H1 (cell line): ENCODE data around the gene SIGLEC11. TPM values are rescaled to one million over a fixed set of nuclear protein-coding genes. Genes with fewer than 3 reads are reported as not detected.
A peak's percentile ranks its signal among the peaks of the same experiment; 100 is the strongest.

ENCODE experiments used
- CTCF ChIA-PET: fragments of 300-600 bp; sonication (Branson Sonifier 250); formaldehyde crosslinking; loops from one replicate; lab custom pipeline; 2021; ENCODE audit not compliant: partially characterized antibody; lab: Charles Lee
- POLR2A ChIA-PET: fragments of 300-600 bp; sonication (Branson Sonifier 250); formaldehyde crosslinking; loops from one replicate; lab custom pipeline; 2021; ENCODE audit warnings: inconsistent platforms; ENCODE audit not compliant: partially characterized antibody; lab: Charles Lee
- DNase-seq, 2 experiments: peaks; one replicate each; pipeline versions ENCODE4 v3.0.0 to v3.0.0-alpha.2; 2010 to 2022; ENCODE audit warnings: low spot score in 2 of 2, low read depth in 1 of 2, mixed read lengths in 1 of 2
- FAIRE-seq: peaks from 2 replicates; lab custom pipeline; 2011; peaks lifted over from hg19 to GRCh38; lab: Jason Lieb, UNC
- H2AFZ ChIP-seq: 2 replicates; pipeline ENCODE4 v1.8.1; 2012; ENCODE audit warnings: low read length, inconsistent platforms
- H2AK5ac ChIP-seq: 2 replicates; pipeline ENCODE4 v1.6.1; 2013; ENCODE audit warnings: low read depth, low read length
- H2BK120ac ChIP-seq: replicated peaks from 2 replicates; pipeline ENCODE3; 2013; ENCODE audit warnings: low read depth, low read length, inconsistent platforms
- H2BK12ac ChIP-seq: 2 replicates; pipeline ENCODE4 v1.6.1; 2013; ENCODE audit warnings: low read depth, low read length
- H2BK15ac ChIP-seq: 2 replicates; pipeline ENCODE4 v1.6.1; 2013; ENCODE audit warnings: low read length
- H2BK20ac ChIP-seq: 2 replicates; pipeline ENCODE4 v1.6.1; 2013; ENCODE audit warnings: low read length
- H2BK5ac ChIP-seq: 2 replicates; pipeline ENCODE4 v1.6.1; 2013; ENCODE audit warnings: low read depth, low read length
- H3K14ac ChIP-seq: 2 replicates; pipeline ENCODE4 v1.6.1; 2013; ENCODE audit warnings: inconsistent platforms; ENCODE audit not compliant: insufficient read length
- H3K18ac ChIP-seq: 2 replicates; pipeline ENCODE4 v1.6.1; 2013; ENCODE audit warnings: low read length; ENCODE audit errors: extremely low read depth
- H3K23ac ChIP-seq: 2 replicates; pipeline ENCODE4 v1.6.1; 2013; ENCODE audit warnings: inconsistent platforms; ENCODE audit not compliant: insufficient read length
- H3K23me2 ChIP-seq: 2 replicates; pipeline ENCODE4 v1.6.1; 2013; ENCODE audit warnings: low read depth, low read length
- H3K27ac ChIP-seq: 2 replicates; pipeline ENCODE4 v1.6.1; 2011; ENCODE audit warnings: low read depth, low read length, inconsistent platforms
- H3K27me3 ChIP-seq, 4 experiments: replicated peaks in 1 of 4; 1 replicate in 1 of 4; 2 replicates in 3 of 4; pipeline versions ENCODE4 v1.6.1 to v1.8.1; 2011 to 2013; ENCODE audit warnings: low read length in 3 of 4, mild to moderate bottlenecking in 3 of 4, inconsistent platforms in 2 of 4, mixed read lengths in 2 of 4, moderate library complexity in 1 of 4; ENCODE audit not compliant: control insufficient read depth in 3 of 4, insufficient read depth in 3 of 4; ENCODE audit errors: extremely low read depth in 1 of 4
- H3K36me3 ChIP-seq, 4 experiments: 2 replicates each; pipeline versions ENCODE4 v1.6.1 to v1.8.1; 2011 to 2013; ENCODE audit warnings: mild to moderate bottlenecking in 4 of 4, low read length in 3 of 4, moderate library complexity in 2 of 4, control low read depth in 1 of 4, inconsistent platforms in 1 of 4; ENCODE audit not compliant: insufficient read depth in 4 of 4, control insufficient read depth in 2 of 4
- H3K4ac ChIP-seq: replicated peaks from 2 replicates; pipeline ENCODE3; 2013; ENCODE audit warnings: low read length, low read depth, mixed read lengths, inconsistent platforms; ENCODE audit not compliant: insufficient read length
- H3K4me1 ChIP-seq, 4 experiments: replicated peaks in 1 of 4; 1 replicate in 1 of 4; 2 replicates in 3 of 4; pipeline versions ENCODE4 v1.6.1 to v1.8.1; 2011 to 2013; ENCODE audit warnings: low read length in 3 of 4, inconsistent platforms in 2 of 4, mixed read lengths in 1 of 4; ENCODE audit not compliant: insufficient read depth in 4 of 4, control insufficient read depth in 3 of 4
- H3K4me2 ChIP-seq, 2 experiments: 2 replicates each; pipeline versions ENCODE4 v1.6.1 to v1.8.1; 2011 to 2013; ENCODE audit warnings: low read depth in 2 of 2, low read length in 2 of 2, control low read depth in 1 of 2, inconsistent platforms in 1 of 2, mild to moderate bottlenecking in 1 of 2; ENCODE audit not compliant: insufficient read depth in 1 of 2
- H3K4me3 ChIP-seq, 4 experiments: fragments of 200-600, 300-600 bp in 1 of 4; sonication (generic), shearing (Covaris generic), sonication (Bioruptor Twin) in 1 of 4; 2 replicates each; pipeline versions ENCODE4 v1.5.1 to v1.8.1; 2011 to 2016; ENCODE audit warnings: low read length in 4 of 4, low read depth in 3 of 4, control low read depth in 2 of 4, inconsistent platforms in 2 of 4, mild to moderate bottlenecking in 2 of 4, mixed read lengths in 1 of 4, moderate library complexity in 1 of 4; ENCODE audit not compliant: insufficient read depth in 2 of 4; ENCODE audit errors: extremely low read depth in 1 of 4
- H3K56ac ChIP-seq: replicated peaks from 2 replicates; pipeline ENCODE3; 2013; ENCODE audit warnings: low read depth, mild to moderate bottlenecking, mixed read lengths, low read length, inconsistent platforms; ENCODE audit not compliant: insufficient read length
- H3K79me1 ChIP-seq: 2 replicates; pipeline ENCODE4 v1.6.1; 2013; ENCODE audit warnings: low read depth, low read length, control low read depth
- H3K79me2 ChIP-seq, 2 experiments: 2 replicates each; pipeline versions ENCODE4 v1.6.1 to v1.8.1; 2012 to 2013; ENCODE audit warnings: low read length in 2 of 2, mild to moderate bottlenecking in 2 of 2, inconsistent platforms in 1 of 2; ENCODE audit not compliant: insufficient read depth in 2 of 2, control insufficient read depth in 1 of 2
- H3K9ac ChIP-seq, 4 experiments: replicated peaks in 1 of 4; 1 replicate in 1 of 4; 2 replicates in 3 of 4; pipeline versions ENCODE4 v1.6.1 to v1.8.1; 2011 to 2013; ENCODE audit warnings: low read depth in 3 of 4, low read length in 3 of 4, control low read depth in 2 of 4, mild to moderate bottlenecking in 2 of 4, moderate library complexity in 2 of 4, inconsistent platforms in 1 of 4; ENCODE audit errors: extremely low read depth in 1 of 4
- H3K9me3 ChIP-seq, 2 experiments: 2 replicates each; pipeline versions ENCODE4 v1.6.1 to v1.8.1; 2012 to 2013; ENCODE audit warnings: mild to moderate bottlenecking in 2 of 2, moderate library complexity in 2 of 2, control low read depth in 1 of 2, inconsistent platforms in 1 of 2, low read depth in 1 of 2, low read length in 1 of 2, mixed read lengths in 1 of 2; ENCODE audit not compliant: insufficient read depth in 2 of 2
- H4K20me1 ChIP-seq, 2 experiments: replicated peaks in 1 of 2; 2 replicates each; pipeline versions ENCODE3 to v1.8.1; 2011 to 2013; ENCODE audit warnings: inconsistent platforms in 2 of 2, low read length in 2 of 2, mild to moderate bottlenecking in 1 of 2; ENCODE audit not compliant: insufficient read depth in 2 of 2, control insufficient read depth in 1 of 2
- H4K5ac ChIP-seq: 2 replicates; pipeline ENCODE4 v1.6.1; 2013; ENCODE audit warnings: low read length, low read depth, mixed read lengths, inconsistent platforms; ENCODE audit not compliant: insufficient read length
- H4K8ac ChIP-seq: 2 replicates; pipeline ENCODE4 v1.8.0; 2013; ENCODE audit warnings: mild to moderate bottlenecking, moderate library complexity, low read length, inconsistent platforms; ENCODE audit not compliant: insufficient read depth; ENCODE audit errors: extremely low read depth
- H4K91ac ChIP-seq: replicated peaks from 2 replicates; pipeline ENCODE3; 2013; ENCODE audit warnings: low read length, mixed read lengths, inconsistent platforms; ENCODE audit not compliant: insufficient read length
- CREB1 ChIP-seq: IDR thresholded peaks from 2 replicates; pipeline ENCODE4 v1.6.1; 2012; ENCODE audit warnings: inconsistent platforms
- EZH2 ChIP-seq: fragments of 200-600 bp; sonication (generic); IDR thresholded peaks from 2 replicates; pipeline ENCODE4 v1.7.1; 2012; ENCODE audit warnings: low read depth, mild to moderate bottlenecking, moderate library complexity, low read length, inconsistent platforms; ENCODE audit not compliant: severe bottlenecking
- KDM1A ChIP-seq: fragments of 200-600, 300-600 bp; sonication (generic); IDR thresholded peaks from 2 replicates; pipeline ENCODE4 v1.7.1; 2016; ENCODE audit warnings: mild to moderate bottlenecking, low read length, borderline replicate concordance
- PHF8 ChIP-seq: fragments of 200-600 bp; sonication (generic); conservative IDR thresholded peaks from 2 replicates; pipeline ENCODE4 v1.7.1; 2012; ENCODE audit warnings: low read depth, mild to moderate bottlenecking, inconsistent platforms, low read length, moderate library complexity
- RAD21 ChIP-seq, 2 experiments: IDR thresholded peaks in 1 of 2; conservative IDR thresholded peaks in 1 of 2; 2 replicates each; pipeline ENCODE4 v1.6.1; 2011; ENCODE audit warnings: low read depth in 2 of 2, low read length in 2 of 2, improper control_type of control experiment in 1 of 2, inconsistent platforms in 1 of 2, mild to moderate bottlenecking in 1 of 2, moderate library complexity in 1 of 2
- RBBP5 ChIP-seq: IDR thresholded peaks from 2 replicates; pipeline ENCODE4 v1.7.1; 2012; ENCODE audit warnings: low read depth, mild to moderate bottlenecking, inconsistent platforms, low read length, moderate library complexity, borderline replicate concordance
- SIN3A ChIP-seq, 2 experiments: IDR thresholded peaks in 1 of 2; conservative IDR thresholded peaks in 1 of 2; 2 replicates each; pipeline ENCODE4 v1.6.1; 2011 to 2012; ENCODE audit warnings: low read length in 2 of 2, improper control_type of control experiment in 1 of 2, low read depth in 1 of 2, mild to moderate bottlenecking in 1 of 2
- WGBS, 2 experiments: shearing (Covaris generic) in 1 of 2; methylation state at CpG; one replicate each; pipeline versions ENCODE4 v1.1.6 to v1.1.7; 2013 to 2015; ENCODE audit warnings: low lambda C conversion rate in 2 of 2, mixed read lengths in 2 of 2, inconsistent platforms in 1 of 2, low coverage in 1 of 2, missing lambda C conversion rate in 1 of 2; ENCODE audit not compliant: insufficient replicate concordance in 2 of 2, insufficient coverage in 1 of 2, insufficient read length in 1 of 2; ENCODE audit errors: extremely low coverage in 1 of 2, missing lambda C conversion rate in 1 of 2; 5-methylcytosine and 5-hydroxymethylcytosine counted together
- polyA plus RNA-seq, 7 experiments: library from polyadenylated mRNA; depleted of rRNA in 3 of 7; stranded (reverse) in 5 of 7; unstranded in 2 of 7; fragments of >200 nt in 5 of 7; fragments of 200-250 nt in 2 of 7; gene quantifications; 1 replicate in 5 of 7; 2 replicates in 1 of 7; 4 replicates in 1 of 7; pipeline versions ENCODE4 v1.2.1 to v1.2.3, GENCODE V29; 2011 to 2013; ENCODE audit warnings: missing spikeins in 2 of 7, mixed read lengths in 2 of 7
- total RNA-seq: library from RNA; stranded (reverse); fragmentation: NEBNext Ultra II Directional; extraction: Animal tissue kit (Norgen Biotek cat#: 25700); gene quantifications from 2 replicates; pipeline ENCODE4 v1.2.1, GENCODE V29; 2021
- TF ChIP-seq, protein P1 (sequence below), 3 experiments: IDR thresholded peaks; 1 replicate in 2 of 3; 2 replicates in 1 of 3; pipeline versions ENCODE4 v1.5.1 to v1.6.1; 2011; ENCODE audit warnings: low read length in 3 of 3, mild to moderate bottlenecking in 3 of 3, inconsistent platforms in 2 of 3, low read depth in 1 of 3, moderate library complexity in 1 of 3; ENCODE audit not compliant: insufficient read depth in 1 of 3; ENCODE audit errors: control extremely low read depth in 1 of 3

The SIGLEC11 gene
- total and polyA plus RNA-seq, 2 of the 8 experiments (the other 6 are each of a cell fraction or from before 2014, with no cell fraction given): 0.18 TPM; not detected in 1

DNA sequence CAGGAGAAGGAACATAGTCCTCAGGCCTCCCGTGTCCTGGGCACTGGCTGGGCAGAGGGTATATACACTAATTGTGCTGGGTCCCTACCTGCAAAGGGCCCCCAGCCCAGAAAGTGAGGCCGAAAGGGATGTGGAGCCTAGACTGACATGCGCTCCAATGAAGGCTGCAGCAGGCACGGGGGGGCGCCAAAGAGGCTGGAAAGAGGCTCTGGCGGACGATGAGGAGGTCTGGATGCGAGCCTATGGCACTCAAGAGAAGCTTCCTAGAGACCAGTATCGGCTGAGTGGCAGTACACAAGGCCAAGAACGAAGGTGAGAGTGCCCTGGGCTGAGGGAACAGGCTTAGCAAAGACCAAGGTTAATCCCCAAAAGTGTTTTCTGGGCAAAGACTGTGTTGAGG lies 47.6 kb upstream of the SIGLEC11 start:
- no peak overlapping the region for H2BK12ac ChIP-seq
- no peak overlapping the region for H4K91ac ChIP-seq
- no peak overlapping the region for H3K4ac ChIP-seq
- no peak overlapping the region for H3K14ac ChIP-seq
- H3K56ac ChIP-seq: no peak overlapping the region
- ChIA-PET CTCF (interaction anchor here (0.6 to 1.8 kb wide), 15 partner anchors 10 to 278 kb away, joined by 3 to 13 read pairs (median 3); no protein-coding TSS in a partner anchor), POLR2A (interaction anchor here (0.8 to 1.5 kb wide), 5 partner anchors 11 to 79 kb away, joined by 3 to 4 read pairs (median 3); partner anchors contain the start of gene ZNF473)
- no peak overlapping the region for H2AK5ac ChIP-seq
- DNase-seq (peak in 1 of 2 experiments; percentile 82), FAIRE-seq (no peak)
- H3K79me1 ChIP-seq: no peaks in the 10 kb centered on the region
- no peaks in the 10 kb centered on the region; a peak in 1 of 4 replicates for H3K9me3 ChIP-seq
- H3K23me2 ChIP-seq: no peaks in the 10 kb centered on the region
- no peak overlapping the region for H2BK20ac ChIP-seq
- H3K18ac ChIP-seq: no peak overlapping the region
- H3K4me2 ChIP-seq: no peak overlapping the region
- peaks cover 0 to 3% of the 10 kb centered on the region in 2 experiments for H4K20me1 ChIP-seq
- H3K9ac ChIP-seq: no peak overlapping the region
- H3K36me3 ChIP-seq: peaks cover 3 to 8% (median 4%) of the 10 kb centered on the region in 4 experiments; a peak in 4 of 8 replicates
- H3K27ac ChIP-seq: no peak overlapping the region
- no peaks in the 10 kb centered on the region for H3K27me3 ChIP-seq
- no peak overlapping the region for H2BK120ac ChIP-seq
- no peak overlapping the region for H4K8ac ChIP-seq
- no peak overlapping the region for H2BK15ac ChIP-seq
- no peak overlapping the region for H2AFZ ChIP-seq
- H3K4me3 ChIP-seq: no peak overlapping the region
- no peak overlapping the region for H3K23ac ChIP-seq
- 60% methylated on average over 10 of the region's 10 CpGs; no CpG with 5 or more reads in 1 of the 2 experiments for WGBS, 2 experiments
- no peak overlapping the region for H2BK5ac ChIP-seq
- no peaks in the 10 kb centered on the region for H3K4me1 ChIP-seq
- H3K79me2 ChIP-seq: no peaks in the 10 kb centered on the region
- TF ChIP-seq, protein P1, sequence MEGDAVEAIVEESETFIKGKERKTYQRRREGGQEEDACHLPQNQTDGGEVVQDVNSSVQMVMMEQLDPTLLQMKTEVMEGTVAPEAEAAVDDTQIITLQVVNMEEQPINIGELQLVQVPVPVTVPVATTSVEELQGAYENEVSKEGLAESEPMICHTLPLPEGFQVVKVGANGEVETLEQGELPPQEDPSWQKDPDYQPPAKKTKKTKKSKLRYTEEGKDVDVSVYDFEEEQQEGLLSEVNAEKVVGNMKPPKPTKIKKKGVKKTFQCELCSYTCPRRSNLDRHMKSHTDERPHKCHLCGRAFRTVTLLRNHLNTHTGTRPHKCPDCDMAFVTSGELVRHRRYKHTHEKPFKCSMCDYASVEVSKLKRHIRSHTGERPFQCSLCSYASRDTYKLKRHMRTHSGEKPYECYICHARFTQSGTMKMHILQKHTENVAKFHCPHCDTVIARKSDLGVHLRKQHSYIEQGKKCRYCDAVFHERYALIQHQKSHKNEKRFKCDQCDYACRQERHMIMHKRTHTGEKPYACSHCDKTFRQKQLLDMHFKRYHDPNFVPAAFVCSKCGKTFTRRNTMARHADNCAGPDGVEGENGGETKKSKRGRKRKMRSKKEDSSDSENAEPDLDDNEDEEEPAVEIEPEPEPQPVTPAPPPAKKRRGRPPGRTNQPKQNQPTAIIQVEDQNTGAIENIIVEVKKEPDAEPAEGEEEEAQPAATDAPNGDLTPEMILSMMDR (IDR thresholded peaks at IDR 0.05; ENCODE audit: control extremely low read depth in 1 of 3, insufficient read depth in 1 of 3, low read depth in 1 of 3, low read length in 3 of 3): peak; percentile 69 to 81 (median 78)
- no peak for TF ChIP-seq CREB1
- TF ChIP-seq RBBP5: no peak
- TF ChIP-seq SIN3A (conservative IDR thresholded peaks at IDR 0.05 in 1 of 2, IDR thresholded peaks at IDR 0.05 in 1 of 2; ENCODE audit: low read depth in 1 of 2, low read length in 2 of 2): no peak
- TF ChIP-seq PHF8: no peak
- no peak for TF ChIP-seq KDM1A
- TF ChIP-seq EZH2: no peak
- peak; percentile 60 to 64 for TF ChIP-seq RAD21 (IDR thresholded peaks at IDR 0.05 in 1 of 2, conservative IDR thresholded peaks at IDR 0.05 in 1 of 2; ENCODE audit: low read depth in 2 of 2, low read length in 2 of 2)
- TF ChIP-seq, all 59 proteins: peak for 2
- H4K5ac ChIP-seq: no peak overlapping the region
